Spleen (tissue), 7 donors: ENCODE data around the gene C12orf60.

Experiments
- POLR2AphosphoS5 ChIP-seq, 3 donors: sonication (generic); formaldehyde crosslinking; IDR thresholded peaks; one replicate each; pipeline ENCODE4 v1.5.1; 2017; ENCODE audit warnings: antibody characterized with exemption in 3 of 3
- TF ChIP-seq, protein P1 (sequence below), 11 experiments: fragments of 200-600 bp in 7 of 11; fragments of 450-650 bp in 4 of 11; sonication (generic) in 4 of 11; IDR thresholded peaks in 8 of 11; conservative IDR thresholded peaks in 3 of 11; 1 replicate in 7 of 11; 2 replicates in 4 of 11; pipeline versions ENCODE4 v1.4.0 to v1.8.0; 2016 to 2021; ENCODE audit warnings: antibody characterized with exemption in 11 of 11, inconsistent platforms in 4 of 11, mild to moderate bottlenecking in 1 of 11
- donor health status: DM: no; HTN: no; CAD: no; lungs with moderate emphysema.
- donor health status: DM: no; HTN: no; CAD: no.
- donor health status: DM: no; HTN: no; CAD: no.

DNA sequence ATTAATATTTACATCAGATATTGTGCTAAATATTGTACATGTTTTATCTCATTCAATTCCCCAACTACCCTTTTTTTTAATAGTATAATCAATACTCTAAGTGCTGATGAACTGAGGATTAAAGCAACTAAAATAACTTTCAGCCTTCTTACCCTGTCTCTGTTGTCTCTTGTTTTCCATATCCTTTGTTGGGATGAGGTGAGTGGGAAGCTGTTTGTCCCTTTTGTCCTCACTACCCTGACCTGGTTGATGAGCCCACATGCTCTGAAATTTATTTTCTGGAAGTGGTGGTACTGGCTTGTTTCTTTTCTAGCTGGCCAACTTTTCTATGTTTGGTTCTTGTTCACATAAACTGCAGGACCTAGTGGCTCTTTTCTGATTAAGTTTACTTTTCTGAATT lies 49.4 kb downstream of the C12orf60 start:
- TF ChIP-seq, protein P1, sequence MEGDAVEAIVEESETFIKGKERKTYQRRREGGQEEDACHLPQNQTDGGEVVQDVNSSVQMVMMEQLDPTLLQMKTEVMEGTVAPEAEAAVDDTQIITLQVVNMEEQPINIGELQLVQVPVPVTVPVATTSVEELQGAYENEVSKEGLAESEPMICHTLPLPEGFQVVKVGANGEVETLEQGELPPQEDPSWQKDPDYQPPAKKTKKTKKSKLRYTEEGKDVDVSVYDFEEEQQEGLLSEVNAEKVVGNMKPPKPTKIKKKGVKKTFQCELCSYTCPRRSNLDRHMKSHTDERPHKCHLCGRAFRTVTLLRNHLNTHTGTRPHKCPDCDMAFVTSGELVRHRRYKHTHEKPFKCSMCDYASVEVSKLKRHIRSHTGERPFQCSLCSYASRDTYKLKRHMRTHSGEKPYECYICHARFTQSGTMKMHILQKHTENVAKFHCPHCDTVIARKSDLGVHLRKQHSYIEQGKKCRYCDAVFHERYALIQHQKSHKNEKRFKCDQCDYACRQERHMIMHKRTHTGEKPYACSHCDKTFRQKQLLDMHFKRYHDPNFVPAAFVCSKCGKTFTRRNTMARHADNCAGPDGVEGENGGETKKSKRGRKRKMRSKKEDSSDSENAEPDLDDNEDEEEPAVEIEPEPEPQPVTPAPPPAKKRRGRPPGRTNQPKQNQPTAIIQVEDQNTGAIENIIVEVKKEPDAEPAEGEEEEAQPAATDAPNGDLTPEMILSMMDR (IDR thresholded peaks at IDR 0.05 in 8 of 11, conservative IDR thresholded peaks at IDR 0.05 in 3 of 11): no peak
- TF ChIP-seq POLR2AphosphoS5 (IDR thresholded peaks at IDR 0.05): no peak
